ENCODE data around the gene KCNIP1.

DNA sequence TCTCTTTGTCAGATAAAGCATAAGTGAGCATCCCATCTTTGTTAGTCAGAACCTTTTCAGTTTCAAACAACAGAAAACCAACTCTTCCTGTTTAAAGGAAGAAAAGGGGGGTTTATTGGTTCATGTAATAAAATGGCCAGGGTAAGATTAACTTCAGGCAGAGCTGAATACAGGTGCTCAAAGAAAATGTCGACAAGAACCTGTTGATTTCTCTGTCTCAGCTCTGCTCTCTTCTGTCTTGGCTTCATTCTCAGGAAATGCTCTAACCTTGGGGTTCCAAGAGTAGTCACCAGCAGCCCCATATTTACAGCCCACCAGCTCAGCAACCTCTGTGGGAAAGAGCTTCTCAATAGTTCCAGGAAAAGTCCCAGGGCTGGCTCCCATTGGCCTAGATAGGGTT is 25.2 kb downstream of the KCNIP1 start:
- TF ChIP-seq RAD21 (CRISPR knock-in tag; conservative IDR thresholded peaks at IDR 0.05 in 1 of 2, IDR thresholded peaks at IDR 0.05 in 1 of 2) = no peak
- TF ChIP-seq HDAC1 (IDR thresholded peaks at IDR 0.05) = no peak
- no peak for TF ChIP-seq KLF6 (CRISPR knock-in tag; IDR thresholded peaks at IDR 0.05; ENCODE audit: borderline replicate concordance)
- no peak for TF ChIP-seq BDP1 (IDR thresholded peaks at IDR 0.05; ENCODE audit: insufficient read depth, insufficient read length)
- no peak for TF ChIP-seq MECOM (CRISPR knock-in tag; IDR thresholded peaks at IDR 0.05)
- no peak for TF ChIP-seq FOXM1 (IDR thresholded peaks at IDR 0.05; ENCODE audit: low read depth)
- TF ChIP-seq FOXM1 (CRISPR knock-in tag; IDR thresholded peaks at IDR 0.05; ENCODE audit: low read depth) = no peak
- TF ChIP-seq ZNF121 (CRISPR knock-in tag; conservative IDR thresholded peaks at IDR 0.05) = no peak
- TF ChIP-seq, protein P1, sequence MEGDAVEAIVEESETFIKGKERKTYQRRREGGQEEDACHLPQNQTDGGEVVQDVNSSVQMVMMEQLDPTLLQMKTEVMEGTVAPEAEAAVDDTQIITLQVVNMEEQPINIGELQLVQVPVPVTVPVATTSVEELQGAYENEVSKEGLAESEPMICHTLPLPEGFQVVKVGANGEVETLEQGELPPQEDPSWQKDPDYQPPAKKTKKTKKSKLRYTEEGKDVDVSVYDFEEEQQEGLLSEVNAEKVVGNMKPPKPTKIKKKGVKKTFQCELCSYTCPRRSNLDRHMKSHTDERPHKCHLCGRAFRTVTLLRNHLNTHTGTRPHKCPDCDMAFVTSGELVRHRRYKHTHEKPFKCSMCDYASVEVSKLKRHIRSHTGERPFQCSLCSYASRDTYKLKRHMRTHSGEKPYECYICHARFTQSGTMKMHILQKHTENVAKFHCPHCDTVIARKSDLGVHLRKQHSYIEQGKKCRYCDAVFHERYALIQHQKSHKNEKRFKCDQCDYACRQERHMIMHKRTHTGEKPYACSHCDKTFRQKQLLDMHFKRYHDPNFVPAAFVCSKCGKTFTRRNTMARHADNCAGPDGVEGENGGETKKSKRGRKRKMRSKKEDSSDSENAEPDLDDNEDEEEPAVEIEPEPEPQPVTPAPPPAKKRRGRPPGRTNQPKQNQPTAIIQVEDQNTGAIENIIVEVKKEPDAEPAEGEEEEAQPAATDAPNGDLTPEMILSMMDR (IDR thresholded peaks at IDR 0.05 in 2 of 3, conservative IDR thresholded peaks at IDR 0.05 in 1 of 3; ENCODE audit: insufficient read depth in 2 of 3, low read depth in 1 of 3, low read length in 3 of 3) = no peak
